A549 (cell line): ENCODE data around the gene EIF4G3.

Source experiments
- CBX2 ChIP-seq: fragments of 200-600 bp; sonication (generic); IDR thresholded peaks from 2 replicates; pipeline ENCODE4 v1.6.1; 2016; ENCODE audit warnings: low read depth, mild to moderate bottlenecking, borderline replicate concordance
- CEBPB ChIP-seq, 2 experiments: fragments of >200 bp in 1 of 2; sonication (Bioruptor Twin) in 1 of 2; formaldehyde crosslinking in 1 of 2; IDR thresholded peaks; 2 replicates each; pipeline ENCODE4 v1.6.1; 2012 to 2016
- POLR2A ChIP-seq: IDR thresholded peaks from 2 replicates; pipeline ENCODE4 v1.6.1; 2012; ENCODE audit warnings: mild to moderate bottlenecking, low read length
- RCOR1 ChIP-seq: fragments of 150-350 bp; IDR thresholded peaks from 2 replicates; pipeline ENCODE4 v1.6.1; 2014; ENCODE audit warnings: antibody characterized with exemption, low read length, low read depth
- RNF2 ChIP-seq: fragments of 200-600 bp; sonication (generic); IDR thresholded peaks from 2 replicates; pipeline ENCODE4 v1.6.1; 2016; ENCODE audit warnings: low read depth, mild to moderate bottlenecking, antibody characterized with exemption, moderate library complexity, borderline replicate concordance
- TF ChIP-seq, protein P1 (sequence below): fragments of >200 bp; sonication (Bioruptor Twin); formaldehyde crosslinking; IDR thresholded peaks from 3 replicates; pipeline ENCODE4 v1.5.1; 2016

- TF ChIP-seq POLR2A: no peak
- TF ChIP-seq, protein P1, sequence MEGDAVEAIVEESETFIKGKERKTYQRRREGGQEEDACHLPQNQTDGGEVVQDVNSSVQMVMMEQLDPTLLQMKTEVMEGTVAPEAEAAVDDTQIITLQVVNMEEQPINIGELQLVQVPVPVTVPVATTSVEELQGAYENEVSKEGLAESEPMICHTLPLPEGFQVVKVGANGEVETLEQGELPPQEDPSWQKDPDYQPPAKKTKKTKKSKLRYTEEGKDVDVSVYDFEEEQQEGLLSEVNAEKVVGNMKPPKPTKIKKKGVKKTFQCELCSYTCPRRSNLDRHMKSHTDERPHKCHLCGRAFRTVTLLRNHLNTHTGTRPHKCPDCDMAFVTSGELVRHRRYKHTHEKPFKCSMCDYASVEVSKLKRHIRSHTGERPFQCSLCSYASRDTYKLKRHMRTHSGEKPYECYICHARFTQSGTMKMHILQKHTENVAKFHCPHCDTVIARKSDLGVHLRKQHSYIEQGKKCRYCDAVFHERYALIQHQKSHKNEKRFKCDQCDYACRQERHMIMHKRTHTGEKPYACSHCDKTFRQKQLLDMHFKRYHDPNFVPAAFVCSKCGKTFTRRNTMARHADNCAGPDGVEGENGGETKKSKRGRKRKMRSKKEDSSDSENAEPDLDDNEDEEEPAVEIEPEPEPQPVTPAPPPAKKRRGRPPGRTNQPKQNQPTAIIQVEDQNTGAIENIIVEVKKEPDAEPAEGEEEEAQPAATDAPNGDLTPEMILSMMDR: no peak
- TF ChIP-seq RCOR1: no peak
- TF ChIP-seq CEBPB (IDR thresholded peaks at IDR 0.05): no peak
- TF ChIP-seq CBX2: no peak
- no peak for TF ChIP-seq RNF2
These were observed 263.5 kb downstream of the EIF4G3 start for GRCh38 chr1:20913242-20913641.
